Uterus (tissue), 2 donors: ENCODE results near the gene HOXD3.

Experiments used
- CTCF ChIP-seq, 4 experiments: fragments of 200-600 bp in 2 of 4; fragments of 450-650 bp in 2 of 4; sonication (generic) in 2 of 4; IDR thresholded peaks; one replicate each; pipeline ENCODE4 v1.5.1; 2016 to 2019; ENCODE audit warnings: antibody characterized with exemption in 4 of 4, mild to moderate bottlenecking in 2 of 4, moderate library complexity in 1 of 4
- POLR2A ChIP-seq, 2 donors: fragments of 450-650 bp; IDR thresholded peaks; one replicate each; pipeline ENCODE4 v1.6.1; 2016; ENCODE audit warnings: antibody characterized with exemption in 2 of 2, mild to moderate bottlenecking in 1 of 2, moderate library complexity in 1 of 2

- no peak for TF ChIP-seq CTCF (IDR thresholded peaks at IDR 0.05)
- TF ChIP-seq POLR2A (IDR thresholded peaks at IDR 0.05): no peak
Observed at GRCh38 chr2:176117162-176117822, 39.8 kb upstream of the HOXD3 start.
